BLaER1 (cell line): ENCODE data around the gene ANKK1.

Source experiments
- H3K27ac ChIP-seq: shearing (Covaris generic); formaldehyde crosslinking; 2 replicates; pipeline ENCODE4 v1.8.1; 2022
- H3K27me3 ChIP-seq: shearing (Covaris generic); formaldehyde crosslinking; 2 replicates; pipeline ENCODE4 v1.8.1; 2022
- H3K36me3 ChIP-seq: shearing (Covaris generic); formaldehyde crosslinking; 2 replicates; pipeline ENCODE4 v1.8.1; 2022
- H3K4me1 ChIP-seq: shearing (Covaris generic); formaldehyde crosslinking; 2 replicates; pipeline ENCODE4 v1.8.1; 2022
- H3K4me2 ChIP-seq: shearing (Covaris generic); formaldehyde crosslinking; 2 replicates; pipeline ENCODE4 v1.8.1; 2022
- H3K4me3 ChIP-seq: shearing (Covaris generic); formaldehyde crosslinking; 2 replicates; pipeline ENCODE4 v1.8.1; 2022
- H3K9ac ChIP-seq: shearing (Covaris generic); formaldehyde crosslinking; 2 replicates; pipeline ENCODE4 v1.8.1; 2022
- H3K9me3 ChIP-seq: shearing (Covaris generic); formaldehyde crosslinking; 2 replicates; pipeline ENCODE4 v1.8.1; 2022
- H4K20me1 ChIP-seq: shearing (Covaris generic); formaldehyde crosslinking; 2 replicates; pipeline ENCODE4 v1.8.1; 2022
- Cebpa-rat ChIP-seq: shearing (Covaris generic); IDR thresholded peaks from 2 replicates; pipeline ENCODE4 v1.8.1; 2022

The ANKK1 gene

GRCh38 chr11:113394919-113395318 lies 7.3 kb downstream of the ANKK1 start:
- no peak overlapping the region for H3K4me3 ChIP-seq
- H3K4me2 ChIP-seq, result peak overlapping the region; percentile 78
- H3K36me3 ChIP-seq, result no peaks in the 10 kb centered on the region
- H3K9me3 ChIP-seq, result no peaks in the 10 kb centered on the region
- peak overlapping the region; percentile 60; the same call in 1 of the 2 replicates for H3K27ac ChIP-seq
- no peaks in the 10 kb centered on the region for H4K20me1 ChIP-seq
- H3K4me1 ChIP-seq, result peaks cover 25% of the 10 kb centered on the region
- H3K9ac ChIP-seq, result 0 out of 2 replicates have a peak overlapping the region, but pooled peaks have one; percentile 6
- no peak for TF ChIP-seq Cebpa-rat
- no peaks in the 10 kb centered on the region for H3K27me3 ChIP-seq

GRCh38 chr11:113395782-113396336 lies 8.3 kb downstream of the ANKK1 start:
- Histone ChIP-seq H3K36me3 (no peaks in the 10 kb centered on the region), H3K27me3 (no peaks in the 10 kb centered on the region), H3K4me3 (no peak overlapping the region), H3K9me3 (no peaks in the 10 kb centered on the region), H3K4me1 (peaks cover 25% of the 10 kb centered on the region), H3K27ac (peak overlapping the region; percentile 60; the same call in 1 of the 2 replicates), H4K20me1 (no peaks in the 10 kb centered on the region), H3K9ac (no peak overlapping the region), H3K4me2 (peak overlapping the region; percentile 78)
- TF ChIP-seq Cebpa-rat, result no peak

DNA sequence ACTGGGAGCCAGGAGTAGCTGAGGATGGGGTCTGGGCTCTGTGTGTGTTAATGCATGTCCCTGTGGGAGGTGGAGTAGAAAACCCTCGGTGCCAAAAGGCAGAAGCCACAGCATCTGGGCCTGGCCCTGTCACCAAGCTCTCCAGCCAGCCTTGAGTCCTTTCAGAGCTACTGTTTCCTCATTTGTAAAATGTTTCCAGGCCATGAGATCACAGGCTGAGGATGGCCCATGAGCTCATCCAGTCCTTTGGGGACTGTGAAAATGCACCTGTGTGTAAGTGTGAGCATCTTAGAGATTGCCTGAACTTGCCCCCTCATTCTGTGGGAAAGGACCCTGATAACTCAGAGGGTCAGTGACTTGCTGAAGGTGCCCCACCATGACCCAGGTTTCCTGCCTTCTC lies 9.1 kb downstream of the ANKK1 start:
- no peaks in the 10 kb centered on the region for H3K27me3 ChIP-seq
- no peak overlapping the region for H3K9ac ChIP-seq
- no peaks in the 10 kb centered on the region for H4K20me1 ChIP-seq
- no peak overlapping the region for H3K4me2 ChIP-seq
- H3K4me1 ChIP-seq, result peaks cover 25% of the 10 kb centered on the region
- no peak for TF ChIP-seq Cebpa-rat
- no peak overlapping the region for H3K4me3 ChIP-seq
- H3K9me3 ChIP-seq, result no peaks in the 10 kb centered on the region
- H3K36me3 ChIP-seq, result no peaks in the 10 kb centered on the region
- H3K27ac ChIP-seq, result no peak overlapping the region

- Histone ChIP-seq H3K4me2 (no peak overlapping the region), H3K9me3 (no peaks in the 10 kb centered on the region), H3K27ac (no peak overlapping the region), H4K20me1 (no peaks in the 10 kb centered on the region), H3K9ac (no peak overlapping the region), H3K27me3 (no peaks in the 10 kb centered on the region), H3K4me3 (no peak overlapping the region), H3K4me1 (peaks cover 25% of the 10 kb centered on the region), H3K36me3 (no peaks in the 10 kb centered on the region)
- no peak for TF ChIP-seq Cebpa-rat
Observed at GRCh38 chr11:113397212-113397611, 9.6 kb downstream of the ANKK1 start.

DNA sequence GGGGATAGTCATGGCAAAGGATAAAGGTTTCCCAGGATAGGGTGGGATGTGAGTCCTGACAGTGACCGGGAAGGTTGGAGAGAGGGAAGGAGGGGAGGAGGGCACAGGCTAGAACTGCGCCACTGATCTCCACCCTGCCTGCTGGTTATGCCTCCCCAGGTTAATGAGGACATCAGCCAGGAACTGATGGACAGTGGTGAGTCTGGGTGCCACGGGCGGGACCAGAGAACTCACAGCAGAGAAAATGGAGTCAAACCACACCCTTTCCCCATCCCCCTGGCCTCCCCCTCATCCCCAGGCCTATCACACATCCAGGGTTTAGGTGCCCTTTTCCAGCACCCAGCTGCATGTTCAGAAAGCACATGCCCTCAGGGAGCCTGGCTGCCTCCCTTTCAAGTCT lies 10.2 kb downstream of the ANKK1 start:
- TF ChIP-seq Cebpa-rat, result no peak
- no peak overlapping the region for H3K9ac ChIP-seq
- H3K4me3 ChIP-seq, result no peak overlapping the region
- no peak overlapping the region for H3K4me2 ChIP-seq
- no peaks in the 10 kb centered on the region for H4K20me1 ChIP-seq
- no peaks in the 10 kb centered on the region for H3K36me3 ChIP-seq
- H3K27ac ChIP-seq, result no peak overlapping the region
- H3K9me3 ChIP-seq, result no peaks in the 10 kb centered on the region
- H3K4me1 ChIP-seq, result peaks cover 25% of the 10 kb centered on the region
- H3K27me3 ChIP-seq, result no peaks in the 10 kb centered on the region

GRCh38 chr11:113398669-113399430 lies 11.3 kb downstream of the ANKK1 start:
- Histone ChIP-seq H3K9me3 (no peaks in the 10 kb centered on the region), H3K27me3 (no peaks in the 10 kb centered on the region), H3K36me3 (no peaks in the 10 kb centered on the region), H3K4me3 (no peak overlapping the region), H3K9ac (no peak overlapping the region), H3K4me1 (peaks cover 25% of the 10 kb centered on the region), H4K20me1 (no peaks in the 10 kb centered on the region), H3K27ac (no peak overlapping the region), H3K4me2 (no peak overlapping the region)
- TF ChIP-seq Cebpa-rat, result no peak

GRCh38 chr11:113400631-113401230 lies 13.2 kb downstream of the ANKK1 start:
- H4K20me1 ChIP-seq, result no peaks in the 10 kb centered on the region
- no peak overlapping the region for H3K9ac ChIP-seq
- no peaks in the 10 kb centered on the region for H3K9me3 ChIP-seq
- no peaks in the 10 kb centered on the region for H3K27me3 ChIP-seq
- peaks cover 12% of the 10 kb centered on the region for H3K4me1 ChIP-seq
- H3K4me2 ChIP-seq, result no peak overlapping the region
- no peak for TF ChIP-seq Cebpa-rat
- no peak overlapping the region for H3K27ac ChIP-seq
- H3K4me3 ChIP-seq, result no peak overlapping the region
- H3K36me3 ChIP-seq, result no peaks in the 10 kb centered on the region

DNA sequence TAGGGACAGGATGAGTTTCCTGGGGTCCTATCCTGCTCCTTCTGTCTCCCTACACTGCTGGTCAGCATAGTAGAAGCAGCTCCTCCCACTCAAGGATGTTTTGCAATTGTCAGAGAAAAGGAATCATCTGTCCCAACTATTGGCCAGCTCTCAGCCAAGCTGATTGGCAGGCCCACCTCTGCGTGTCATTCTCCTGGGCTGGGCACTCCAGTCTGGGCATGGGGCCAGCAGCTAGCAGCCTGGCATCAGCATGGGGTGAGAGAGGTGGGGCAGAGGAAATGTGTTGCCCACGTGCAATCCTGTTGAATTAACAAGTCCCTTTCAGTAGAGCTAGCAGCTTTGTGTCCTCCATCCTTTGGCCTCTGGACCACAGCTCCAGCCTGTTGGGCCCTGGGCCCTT lies 14.1 kb downstream of the ANKK1 start:
- Histone ChIP-seq H3K4me3 (no peak overlapping the region), H3K27ac (no peak overlapping the region), H3K27me3 (no peaks in the 10 kb centered on the region), H3K36me3 (no peaks in the 10 kb centered on the region), H3K4me1 (peaks cover 2% of the 10 kb centered on the region), H3K9me3 (no peaks in the 10 kb centered on the region), H3K9ac (no peak overlapping the region), H4K20me1 (no peaks in the 10 kb centered on the region), H3K4me2 (no peak overlapping the region)
- no peak for TF ChIP-seq Cebpa-rat

- no peak overlapping the region for H3K9ac ChIP-seq
- no peaks in the 10 kb centered on the region for H3K4me1 ChIP-seq
- H3K9me3 ChIP-seq, result no peaks in the 10 kb centered on the region
- no peaks in the 10 kb centered on the region for H3K36me3 ChIP-seq
- H3K4me3 ChIP-seq, result no peak overlapping the region
- H3K27me3 ChIP-seq, result no peaks in the 10 kb centered on the region
- no peak overlapping the region for H3K27ac ChIP-seq
- H3K4me2 ChIP-seq, result no peak overlapping the region
- TF ChIP-seq Cebpa-rat, result no peak
- H4K20me1 ChIP-seq, result no peaks in the 10 kb centered on the region
Observed at GRCh38 chr11:113404859-113405430, 17.4 kb downstream of the ANKK1 start.
